OCI-LY1 (cell line): ENCODE measurements around the gene FXYD3.

Experiments used
- H2AFZ ChIP-seq: fragments of 200-600 bp; sonication (generic), shearing (Covaris generic); 2 replicates; pipeline ENCODE4 v1.6.0; 2014; ENCODE audit warnings: antibody characterized with exemption, mild to moderate bottlenecking, low read length
- H3F3A ChIP-seq: fragments of 200-600 bp; sonication (generic), shearing (Covaris generic); 2 replicates; pipeline ENCODE4 v1.6.0; 2014; ENCODE audit warnings: mild to moderate bottlenecking, antibody characterized with exemption, low read length, moderate library complexity; ENCODE audit not compliant: insufficient read depth
- H3K27ac ChIP-seq: fragments of 200-600 bp; sonication (generic); 2 replicates; pipeline ENCODE4 v1.5.1; 2014; ENCODE audit warnings: low read length, mixed run types, mild to moderate bottlenecking, low read depth; ENCODE audit not compliant: poor library complexity, severe bottlenecking
- H3K27me3 ChIP-seq: fragments of 200-600 bp; sonication (generic); 2 replicates; pipeline ENCODE4 v1.6.0; 2014; ENCODE audit warnings: antibody characterized with exemption, mild to moderate bottlenecking, low read length, moderate library complexity; ENCODE audit not compliant: insufficient read depth
- H3K36me3 ChIP-seq: fragments of 200-600 bp; sonication (generic); 2 replicates; pipeline ENCODE4 v1.6.1; 2014; ENCODE audit warnings: mild to moderate bottlenecking, antibody characterized with exemption, low read length, moderate library complexity, mixed read lengths; ENCODE audit not compliant: insufficient read depth
- H3K4me1 ChIP-seq: fragments of 200-600 bp; sonication (generic); 2 replicates; pipeline ENCODE4 v1.5.1; 2014; ENCODE audit warnings: mild to moderate bottlenecking, low read length, moderate library complexity; ENCODE audit not compliant: insufficient read depth, severe bottlenecking
- H3K4me2 ChIP-seq: fragments of 200-600 bp; sonication (generic), shearing (Covaris generic); 2 replicates; pipeline ENCODE4 v1.6.1; 2014; ENCODE audit warnings: low read length
- H3K4me3 ChIP-seq: fragments of 200-600 bp; sonication (generic); 2 replicates; pipeline ENCODE4 v1.5.1; 2014; ENCODE audit warnings: low read length, low read depth, mild to moderate bottlenecking, mixed read lengths; ENCODE audit not compliant: poor library complexity, severe bottlenecking
- H3K79me2 ChIP-seq: fragments of 200-600 bp; shearing (Covaris generic); 2 replicates; pipeline ENCODE4 v1.6.1; 2016; ENCODE audit warnings: mixed run types, low read length, mixed read lengths; ENCODE audit not compliant: insufficient read depth
- H3K9ac ChIP-seq: fragments of 200-600 bp; sonication (generic), shearing (Covaris generic); 2 replicates; pipeline ENCODE4 v1.6.1; 2014; ENCODE audit warnings: mild to moderate bottlenecking, low read length, mixed read lengths
- H3K9me2 ChIP-seq: fragments of 200-600 bp; sonication (generic), shearing (Covaris generic); 2 replicates; pipeline ENCODE4 v1.6.1; 2014; ENCODE audit warnings: low read depth, mild to moderate bottlenecking, low read length, mixed read lengths
- H3K9me3 ChIP-seq: fragments of 200-600 bp; shearing (Covaris generic); 2 replicates; pipeline ENCODE4 v1.6.1; 2014; ENCODE audit warnings: low read length, mixed read lengths
- H4K20me1 ChIP-seq: fragments of 200-600 bp; sonication (generic), shearing (Covaris generic); 2 replicates; pipeline ENCODE4 v1.6.0; 2016; ENCODE audit warnings: mild to moderate bottlenecking, low read length; ENCODE audit not compliant: insufficient read depth
- EZH2 ChIP-seq: fragments of 200-600 bp; sonication (generic), shearing (Covaris generic); IDR thresholded peaks from 2 replicates; pipeline ENCODE4 v1.8.0; 2017; ENCODE audit warnings: borderline replicate concordance, mixed run types, mild to moderate bottlenecking, antibody characterized with exemption, low read length, moderate library complexity, mixed read lengths
- TF ChIP-seq, protein P1 (sequence below): fragments of 200-600 bp; sonication (generic), shearing (Covaris generic); IDR thresholded peaks from 2 replicates; pipeline ENCODE4 v1.5.1; 2017; ENCODE audit warnings: mild to moderate bottlenecking, antibody characterized with exemption, low read length, moderate library complexity, mixed read lengths

The FXYD3 gene

DNA sequence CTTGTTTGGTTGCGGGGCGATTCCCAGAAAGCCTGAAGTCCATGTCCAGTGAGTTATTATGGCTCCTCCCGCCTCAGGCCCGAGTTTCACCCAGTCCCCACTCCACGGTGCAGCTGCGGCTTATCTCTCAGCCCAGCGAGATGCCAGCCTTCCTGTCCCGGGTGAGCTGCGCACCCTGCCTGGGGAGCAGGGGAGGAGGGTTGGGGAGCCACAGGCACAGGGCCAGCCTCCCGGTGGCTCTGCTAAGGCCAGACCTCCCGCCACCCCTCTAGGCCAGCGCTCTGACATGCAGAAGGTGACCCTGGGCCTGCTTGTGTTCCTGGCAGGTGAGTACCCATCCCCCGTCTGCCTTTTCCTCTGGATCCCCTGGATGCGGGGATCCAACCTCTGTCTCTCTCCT is 3.5 kb downstream of the FXYD3 start:
- Histone ChIP-seq H3K79me2 (no peaks in the 10 kb centered on the region), H3K4me1 (peaks cover 3% of the 10 kb centered on the region), H3K9me3 (no peaks in the 10 kb centered on the region), H3K27me3 (no peaks in the 10 kb centered on the region; the same call in 1 of the 2 replicates), H3K27ac (no peak overlapping the region), H3F3A (no peaks in the 10 kb centered on the region), H3K36me3 (no peaks in the 10 kb centered on the region), H3K9me2 (no peaks in the 10 kb centered on the region), H2AFZ (no peak overlapping the region), H3K4me2 (no peak overlapping the region), H4K20me1 (no peaks in the 10 kb centered on the region), H3K9ac (no peak overlapping the region), H3K4me3 (no peak overlapping the region)
- no peak for TF ChIP-seq EZH2

- no peak overlapping the region for H3K4me2 ChIP-seq
- H3K27me3 ChIP-seq = no peaks in the 10 kb centered on the region; the same call in 1 of the 2 replicates
- no peak overlapping the region for H3K27ac ChIP-seq
- H3F3A ChIP-seq = no peaks in the 10 kb centered on the region
- peaks cover 8% of the 10 kb centered on the region for H3K4me1 ChIP-seq
- no peaks in the 10 kb centered on the region for H3K79me2 ChIP-seq
- TF ChIP-seq, protein P1, sequence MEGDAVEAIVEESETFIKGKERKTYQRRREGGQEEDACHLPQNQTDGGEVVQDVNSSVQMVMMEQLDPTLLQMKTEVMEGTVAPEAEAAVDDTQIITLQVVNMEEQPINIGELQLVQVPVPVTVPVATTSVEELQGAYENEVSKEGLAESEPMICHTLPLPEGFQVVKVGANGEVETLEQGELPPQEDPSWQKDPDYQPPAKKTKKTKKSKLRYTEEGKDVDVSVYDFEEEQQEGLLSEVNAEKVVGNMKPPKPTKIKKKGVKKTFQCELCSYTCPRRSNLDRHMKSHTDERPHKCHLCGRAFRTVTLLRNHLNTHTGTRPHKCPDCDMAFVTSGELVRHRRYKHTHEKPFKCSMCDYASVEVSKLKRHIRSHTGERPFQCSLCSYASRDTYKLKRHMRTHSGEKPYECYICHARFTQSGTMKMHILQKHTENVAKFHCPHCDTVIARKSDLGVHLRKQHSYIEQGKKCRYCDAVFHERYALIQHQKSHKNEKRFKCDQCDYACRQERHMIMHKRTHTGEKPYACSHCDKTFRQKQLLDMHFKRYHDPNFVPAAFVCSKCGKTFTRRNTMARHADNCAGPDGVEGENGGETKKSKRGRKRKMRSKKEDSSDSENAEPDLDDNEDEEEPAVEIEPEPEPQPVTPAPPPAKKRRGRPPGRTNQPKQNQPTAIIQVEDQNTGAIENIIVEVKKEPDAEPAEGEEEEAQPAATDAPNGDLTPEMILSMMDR = no peak
- TF ChIP-seq EZH2 = no peak
- H3K9me3 ChIP-seq = no peaks in the 10 kb centered on the region
- H3K9ac ChIP-seq = no peak overlapping the region
- H3K9me2 ChIP-seq = no peaks in the 10 kb centered on the region
- no peak overlapping the region for H3K4me3 ChIP-seq
- no peaks in the 10 kb centered on the region for H3K36me3 ChIP-seq
- H2AFZ ChIP-seq = no peak overlapping the region
- H4K20me1 ChIP-seq = no peaks in the 10 kb centered on the region
These were observed 4.0 kb downstream of the FXYD3 start for GRCh38 chr19:35119578-35120155.

- H4K20me1 ChIP-seq = no peaks in the 10 kb centered on the region
- H2AFZ ChIP-seq = no peak overlapping the region
- TF ChIP-seq EZH2 = no peak
- TF ChIP-seq, protein P1 = no peak
- H3K9me2 ChIP-seq = no peaks in the 10 kb centered on the region
- no peak overlapping the region for H3K4me2 ChIP-seq
- H3K9me3 ChIP-seq = no peaks in the 10 kb centered on the region
- H3K27me3 ChIP-seq = no peaks in the 10 kb centered on the region; the same call in 1 of the 2 replicates
- H3K36me3 ChIP-seq = no peaks in the 10 kb centered on the region
- H3K4me3 ChIP-seq = no peak overlapping the region
- no peaks in the 10 kb centered on the region for H3F3A ChIP-seq
- H3K27ac ChIP-seq = no peak overlapping the region
- H3K9ac ChIP-seq = no peak overlapping the region
- H3K4me1 ChIP-seq = peaks cover 14% of the 10 kb centered on the region
- no peaks in the 10 kb centered on the region for H3K79me2 ChIP-seq
These were observed 4.9 kb downstream of the FXYD3 start for GRCh38 chr19:35120492-35120891.

- H3F3A ChIP-seq = no peaks in the 10 kb centered on the region
- H3K9me2 ChIP-seq = no peaks in the 10 kb centered on the region
- H3K36me3 ChIP-seq = no peaks in the 10 kb centered on the region
- no peak for TF ChIP-seq EZH2
- TF ChIP-seq, protein P1 = no peak
- no peak overlapping the region for H3K4me3 ChIP-seq
- H3K4me1 ChIP-seq = peaks cover 14% of the 10 kb centered on the region
- H3K27ac ChIP-seq = no peak overlapping the region
- H4K20me1 ChIP-seq = no peaks in the 10 kb centered on the region
- H3K79me2 ChIP-seq = no peaks in the 10 kb centered on the region
- H3K9me3 ChIP-seq = no peaks in the 10 kb centered on the region
- H3K9ac ChIP-seq = no peak overlapping the region
- H2AFZ ChIP-seq = no peak overlapping the region
- H3K4me2 ChIP-seq = no peak overlapping the region
- H3K27me3 ChIP-seq = no peaks in the 10 kb centered on the region; the same call in 1 of the 2 replicates
These were observed 5.3 kb downstream of the FXYD3 start for GRCh38 chr19:35120898-35121297.
